GM12801 (cell line): ENCODE results near the gene DLGAP1.

Source experiments
- TF ChIP-seq, protein P1 (sequence below): IDR thresholded peaks from one replicate; pipeline ENCODE4 v1.5.1; 2011; ENCODE audit warnings: control low read depth; ENCODE audit not compliant: insufficient read length; ENCODE audit errors: extremely low read depth

DLGAP1 gene

GRCh38 chr18:3458378-3458777 is 996.7 kb downstream of the DLGAP1 start:
- TF ChIP-seq, protein P1, sequence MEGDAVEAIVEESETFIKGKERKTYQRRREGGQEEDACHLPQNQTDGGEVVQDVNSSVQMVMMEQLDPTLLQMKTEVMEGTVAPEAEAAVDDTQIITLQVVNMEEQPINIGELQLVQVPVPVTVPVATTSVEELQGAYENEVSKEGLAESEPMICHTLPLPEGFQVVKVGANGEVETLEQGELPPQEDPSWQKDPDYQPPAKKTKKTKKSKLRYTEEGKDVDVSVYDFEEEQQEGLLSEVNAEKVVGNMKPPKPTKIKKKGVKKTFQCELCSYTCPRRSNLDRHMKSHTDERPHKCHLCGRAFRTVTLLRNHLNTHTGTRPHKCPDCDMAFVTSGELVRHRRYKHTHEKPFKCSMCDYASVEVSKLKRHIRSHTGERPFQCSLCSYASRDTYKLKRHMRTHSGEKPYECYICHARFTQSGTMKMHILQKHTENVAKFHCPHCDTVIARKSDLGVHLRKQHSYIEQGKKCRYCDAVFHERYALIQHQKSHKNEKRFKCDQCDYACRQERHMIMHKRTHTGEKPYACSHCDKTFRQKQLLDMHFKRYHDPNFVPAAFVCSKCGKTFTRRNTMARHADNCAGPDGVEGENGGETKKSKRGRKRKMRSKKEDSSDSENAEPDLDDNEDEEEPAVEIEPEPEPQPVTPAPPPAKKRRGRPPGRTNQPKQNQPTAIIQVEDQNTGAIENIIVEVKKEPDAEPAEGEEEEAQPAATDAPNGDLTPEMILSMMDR = no peak

- TF ChIP-seq, protein P1 = no peak
Measured at GRCh38 chr18:3457261-3457724, 997.8 kb downstream of the DLGAP1 start.

- TF ChIP-seq, protein P1 = no peak
Measured at GRCh38 chr18:3456686-3457069, 998.4 kb downstream of the DLGAP1 start.

- TF ChIP-seq, protein P1 = no peak
Measured at GRCh38 chr18:3455907-3456685, 999.0 kb downstream of the DLGAP1 start.

GRCh38 chr18:3455090-3455635 is 999.9 kb downstream of the DLGAP1 start:
- TF ChIP-seq, protein P1 = no peak

DNA sequence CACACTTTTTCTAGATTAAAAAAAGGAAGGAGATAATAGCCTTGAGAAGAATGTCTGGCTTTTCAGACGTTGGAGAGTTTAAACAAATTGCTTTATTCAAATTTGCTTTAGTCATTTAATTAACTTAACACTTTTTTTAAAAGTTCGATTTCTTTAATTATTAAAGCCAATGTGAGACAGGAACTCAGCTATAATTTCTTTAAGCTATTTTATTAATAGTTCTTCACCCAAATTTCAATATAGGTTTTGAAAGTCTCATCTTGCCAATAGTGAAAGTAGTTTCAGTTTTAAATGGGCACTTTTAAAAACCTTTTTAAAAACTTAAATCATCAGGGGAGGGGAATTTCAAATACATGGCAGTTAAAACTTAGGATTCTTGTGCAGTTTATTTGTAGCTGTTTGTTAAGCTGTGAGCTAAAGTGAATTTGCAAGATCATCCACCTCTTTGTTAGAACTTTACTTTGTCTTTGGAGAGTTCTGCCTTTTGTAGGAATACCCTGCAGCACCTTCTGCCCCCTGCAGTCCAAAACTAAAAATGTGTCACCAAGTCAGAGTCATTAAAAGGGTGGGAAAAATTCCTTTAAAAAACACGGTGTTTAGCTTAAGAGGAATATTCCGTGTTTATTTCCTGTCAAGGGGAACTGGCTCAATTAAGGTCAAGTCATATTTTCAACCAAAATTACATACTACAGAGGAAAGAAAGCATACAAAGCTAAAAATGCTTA is 1000.6 kb downstream of the DLGAP1 start:
- TF ChIP-seq, protein P1 = no peak
